Endothelial cell of hepatic sinusoid (primary cell): Measurements from ENCODE around the gene SPHKAP.
"Not testable (repeated sequence)": the region's sequence is repeated elsewhere in the genome, so short reads cannot be mapped to it uniquely, and the experiment has no call there.

Experiments
- in situ Hi-C: cut with HindIII; loops from 2 replicates; pipeline ENCODE4 v1.10.0; 2017; ENCODE audit warnings: low sequenced_read_pairs

Gene SPHKAP

DNA sequence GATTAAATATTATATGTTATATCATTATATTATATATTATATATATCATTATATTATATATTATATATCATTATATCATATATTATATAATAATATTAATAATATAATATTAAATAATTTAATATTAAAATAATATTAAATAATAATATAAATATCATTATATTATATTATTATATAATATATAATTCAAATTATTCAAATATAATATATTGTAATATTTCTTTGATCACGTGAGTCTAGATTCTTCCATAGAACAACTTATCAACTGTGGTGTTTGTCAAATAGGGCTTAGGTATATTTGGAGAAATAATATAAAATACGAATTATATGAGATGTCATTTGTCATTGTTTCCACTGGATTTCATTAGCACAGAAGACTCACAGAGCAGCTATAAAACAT is 77.3 kb downstream of the SPHKAP start:
- in situ Hi-C loops, result no loop called here

DNA sequence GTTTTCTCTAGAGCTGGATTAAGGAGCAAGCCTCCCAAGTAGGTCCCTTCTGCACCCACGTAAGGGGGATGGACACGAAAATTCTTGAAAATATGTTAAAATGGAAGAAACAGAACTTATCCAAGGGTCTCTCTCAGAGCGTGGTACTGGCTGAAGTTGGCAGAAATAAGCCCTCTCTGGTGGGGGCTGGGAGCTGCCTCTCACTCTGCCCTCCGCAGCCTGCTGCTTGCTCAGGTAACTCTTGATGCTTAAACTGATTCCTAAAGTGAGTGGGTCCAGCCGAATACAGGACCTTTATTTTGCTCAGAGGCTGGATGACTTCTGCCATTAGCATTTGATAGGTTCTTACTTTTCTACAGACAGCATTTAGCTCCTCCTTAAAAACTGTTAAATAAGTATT is 78.1 kb downstream of the SPHKAP start:
- in situ Hi-C loops, result no loop called here

DNA sequence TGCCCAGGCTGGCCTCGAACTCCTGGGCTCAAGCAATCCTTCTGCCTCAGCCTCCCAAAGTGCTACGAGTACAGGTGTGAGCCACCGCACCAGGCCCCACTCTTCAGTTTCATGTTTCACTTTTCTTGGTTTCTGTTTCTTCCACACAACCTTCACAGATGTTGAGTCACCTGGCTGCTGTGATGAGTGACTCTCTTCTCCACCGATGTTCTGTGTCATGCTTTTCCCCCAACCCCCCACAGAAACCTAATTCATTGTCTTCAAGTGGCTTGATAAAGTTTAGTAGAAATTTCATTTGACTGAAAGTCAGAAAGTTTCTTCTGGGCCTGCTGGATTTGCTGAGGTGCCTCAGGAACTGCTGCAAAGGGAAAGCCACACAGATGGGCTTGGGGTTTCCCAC is 78.5 kb downstream of the SPHKAP start:
- in situ Hi-C loops, result no loop called here

DNA sequence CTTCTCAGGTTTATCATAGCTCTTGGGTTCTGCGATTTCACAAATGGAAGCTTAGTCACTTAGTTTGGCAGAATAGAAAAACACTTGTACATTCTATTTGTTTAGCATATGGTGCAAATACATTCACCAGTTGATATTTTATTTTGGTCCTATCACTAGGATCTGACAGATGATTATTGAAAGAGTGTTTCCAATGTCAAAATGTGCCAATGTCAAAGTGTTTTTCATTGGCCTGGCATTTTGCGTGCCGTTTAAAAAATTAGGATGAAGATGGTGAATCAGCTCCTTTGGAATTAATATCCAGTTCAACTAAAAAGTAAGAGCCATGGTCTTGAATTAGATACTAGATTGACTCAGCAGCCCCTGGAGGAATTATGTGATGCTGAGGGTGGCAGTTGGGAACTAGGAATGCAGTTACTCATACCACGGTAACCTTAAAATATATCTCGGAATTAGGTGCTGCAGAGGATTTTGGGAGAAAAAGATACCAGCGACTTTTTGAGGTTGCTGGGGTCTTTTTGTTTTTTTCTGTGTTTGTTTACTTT is 87.0 kb downstream of the SPHKAP start:
- in situ Hi-C loops, result loop anchor here (5.0 kb wide), 1 partner anchor 37 kb away; no protein-coding TSS in a partner anchor

DNA sequence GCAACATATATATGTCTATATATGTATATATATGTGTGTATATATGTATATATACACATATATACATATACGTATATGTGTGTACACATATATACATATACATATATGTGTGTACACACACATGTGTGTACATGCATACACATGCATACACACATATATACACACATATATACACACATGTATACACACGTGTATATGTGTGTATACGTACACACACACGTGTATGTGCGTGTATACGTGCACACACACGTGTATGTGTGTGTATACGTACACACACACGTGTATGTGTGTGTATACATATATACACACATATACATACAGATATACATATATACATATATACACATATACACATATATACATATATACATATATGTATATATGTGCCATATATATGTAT is 89.4 kb downstream of the SPHKAP start:
- in situ Hi-C loops, result loop anchor here (5.0 kb wide), 1 partner anchor 35 kb away; no protein-coding TSS in a partner anchor

DNA sequence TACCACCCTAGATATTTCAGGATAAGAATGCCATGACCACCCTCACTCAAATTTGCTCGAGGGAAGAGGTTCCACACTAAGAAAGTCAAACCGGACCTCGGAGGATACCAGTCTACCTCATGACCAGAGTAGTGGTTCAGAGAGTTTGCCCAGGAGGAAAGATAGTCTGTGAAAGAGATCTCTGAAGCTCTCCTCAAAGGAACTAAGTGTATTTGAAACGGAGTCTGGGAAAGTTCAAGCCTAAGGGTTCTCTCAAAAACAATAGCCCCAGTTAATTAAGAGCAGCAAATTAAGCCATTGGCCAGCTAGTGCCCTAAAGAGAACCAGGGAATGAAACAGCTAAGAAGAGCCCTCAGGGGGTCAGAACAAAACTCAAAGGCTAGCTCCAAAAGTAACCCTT is 94.9 kb downstream of the SPHKAP start:
- in situ Hi-C loops, result loop anchor here (5.0 kb wide), 1 partner anchor 76 kb away; no protein-coding TSS in a partner anchor

DNA sequence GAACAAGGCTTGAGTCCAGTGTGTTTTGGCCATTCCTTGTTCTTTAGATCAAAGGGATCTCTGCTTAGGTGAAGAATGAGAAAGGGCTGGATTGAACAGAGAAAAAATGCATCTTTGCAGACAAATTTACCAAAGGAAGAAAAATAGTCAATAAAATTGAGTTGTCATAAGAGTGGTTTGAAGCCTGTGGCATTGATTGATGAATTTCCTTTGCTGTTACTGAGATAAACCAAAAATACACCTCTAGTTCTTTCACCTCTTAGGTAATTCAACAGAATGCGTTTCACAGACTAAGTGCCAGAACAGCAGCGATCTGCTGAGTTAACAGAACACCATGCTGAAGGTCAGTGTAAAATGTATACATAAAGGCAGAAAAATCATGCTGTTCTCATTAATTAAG is 96.8 kb downstream of the SPHKAP start:
- in situ Hi-C loops, result loop anchor here (5.0 kb wide), 1 partner anchor 78 kb away; no protein-coding TSS in a partner anchor

DNA sequence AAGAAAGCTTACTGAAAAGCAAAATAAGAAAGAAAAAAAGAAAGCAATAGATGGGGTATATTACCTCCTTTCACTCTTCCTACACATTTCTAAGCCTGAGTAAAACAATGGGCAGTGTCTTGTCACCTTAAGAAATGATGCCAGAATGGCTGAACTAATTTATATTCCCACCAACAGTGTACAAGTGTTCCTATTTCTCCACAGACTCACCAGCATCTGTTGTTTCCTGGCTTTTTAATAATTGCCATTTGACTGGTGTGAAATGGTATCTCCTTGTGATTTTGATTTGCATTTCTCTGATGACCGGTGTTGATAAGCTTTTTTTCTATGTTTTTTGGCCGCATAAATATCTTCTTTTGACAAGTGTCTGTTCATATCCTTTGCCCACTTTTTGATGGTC is 98.4 kb downstream of the SPHKAP start:
- in situ Hi-C loops, result no loop called here

DNA sequence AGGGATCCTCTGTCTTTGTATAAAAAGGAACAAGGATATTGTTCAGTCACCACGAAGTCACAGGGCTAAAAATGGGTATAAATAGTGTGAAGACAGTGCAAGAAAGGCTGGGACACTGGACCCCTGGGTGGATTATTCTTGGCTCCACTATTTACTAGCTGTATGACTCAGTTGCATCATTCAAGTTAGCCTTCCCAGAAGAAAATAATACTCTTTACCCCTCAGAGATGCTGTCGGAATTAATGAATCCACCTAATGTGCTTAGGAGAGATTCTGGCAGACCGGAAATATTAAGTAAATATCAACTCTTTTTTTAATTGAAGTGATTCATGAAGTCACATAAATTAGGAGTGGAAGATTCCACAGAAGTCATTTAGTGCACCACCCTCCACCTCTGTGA is 98.9 kb downstream of the SPHKAP start:
- in situ Hi-C loops, result no loop called here

DNA sequence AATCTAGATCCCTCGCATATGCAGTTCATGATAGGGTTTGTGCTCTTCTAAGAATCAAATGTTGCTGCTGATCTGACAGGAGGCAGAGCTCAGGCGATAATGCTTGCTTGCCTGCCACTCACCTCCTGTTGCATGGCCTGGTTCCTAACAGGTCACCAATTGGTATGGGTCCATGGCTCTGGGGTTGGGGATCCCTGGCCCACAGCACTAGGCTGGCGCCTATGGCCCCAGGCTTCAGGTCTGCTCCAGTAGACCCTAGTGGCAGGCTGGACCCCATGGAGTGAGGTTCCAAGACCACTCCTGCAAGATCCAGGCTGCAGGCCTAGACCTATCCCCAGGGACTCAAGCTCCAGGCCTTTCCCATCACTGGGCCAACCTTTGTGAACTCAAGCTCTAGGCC is 102.3 kb downstream of the SPHKAP start:
- in situ Hi-C loops, result no loop called here

DNA sequence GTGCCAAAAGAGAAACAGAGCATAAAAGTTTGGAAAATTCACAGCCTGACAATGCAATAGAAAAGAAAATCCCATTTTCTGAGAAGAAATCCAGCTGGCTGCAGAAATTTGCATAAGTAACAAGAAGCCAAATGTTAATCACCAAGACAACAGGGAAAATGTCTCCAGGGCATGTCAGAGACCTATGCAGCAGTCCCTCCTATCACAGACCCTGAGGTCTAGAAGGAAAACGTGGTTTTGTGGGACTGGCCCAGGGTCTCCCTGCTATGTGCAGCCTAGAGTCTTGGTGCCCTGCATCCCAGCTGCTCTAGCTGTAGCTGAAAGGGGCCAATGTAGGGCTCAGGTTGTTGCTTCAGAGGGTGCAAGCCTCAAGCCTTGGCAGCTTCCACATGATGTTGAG is 104.8 kb downstream of the SPHKAP start:
- in situ Hi-C loops, result not testable (repeated sequence)

DNA sequence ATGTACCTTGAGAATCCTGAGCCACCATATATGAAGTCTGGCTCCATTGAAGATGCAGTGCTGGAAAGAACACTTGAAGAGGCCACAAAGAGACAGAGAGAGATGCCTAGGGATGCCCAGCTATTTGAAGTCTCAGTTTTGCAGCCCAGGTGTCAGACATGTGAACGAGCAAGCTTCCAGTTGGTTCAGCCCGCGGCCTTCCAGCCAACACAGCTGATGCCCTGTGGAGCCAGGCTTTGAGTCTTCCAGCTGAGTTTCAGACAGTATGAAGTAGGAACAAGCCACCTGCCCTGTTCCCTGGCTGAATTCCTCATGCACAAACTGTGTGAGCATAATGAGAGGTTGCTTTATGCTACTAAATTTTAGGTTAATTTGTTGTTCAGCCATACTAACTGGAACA is 108.8 kb downstream of the SPHKAP start:
- in situ Hi-C loops, result no loop called here

DNA sequence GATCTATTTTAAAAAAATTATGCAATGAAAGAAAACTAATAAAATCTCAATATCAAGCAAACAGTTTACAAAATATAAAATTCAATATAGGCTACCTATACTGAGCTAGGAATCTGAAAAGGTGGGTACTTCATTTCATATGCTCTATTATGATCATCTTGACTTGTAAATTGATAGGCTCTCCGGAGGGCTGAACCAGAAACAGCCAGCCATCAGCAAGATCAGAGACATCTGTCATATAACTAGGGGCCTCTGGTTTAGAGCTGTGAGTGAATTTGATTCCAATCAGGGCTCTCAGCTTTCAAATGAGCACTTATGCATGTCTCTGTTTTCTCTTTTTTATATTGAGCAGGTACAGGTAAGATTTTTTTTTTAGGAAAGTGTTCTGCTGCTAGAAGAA is 114.2 kb downstream of the SPHKAP start:
- in situ Hi-C loops, result loop anchor here (5.0 to 10.0 kb wide), 2 partner anchors 90 to 107 kb away; no protein-coding TSS in a partner anchor

DNA sequence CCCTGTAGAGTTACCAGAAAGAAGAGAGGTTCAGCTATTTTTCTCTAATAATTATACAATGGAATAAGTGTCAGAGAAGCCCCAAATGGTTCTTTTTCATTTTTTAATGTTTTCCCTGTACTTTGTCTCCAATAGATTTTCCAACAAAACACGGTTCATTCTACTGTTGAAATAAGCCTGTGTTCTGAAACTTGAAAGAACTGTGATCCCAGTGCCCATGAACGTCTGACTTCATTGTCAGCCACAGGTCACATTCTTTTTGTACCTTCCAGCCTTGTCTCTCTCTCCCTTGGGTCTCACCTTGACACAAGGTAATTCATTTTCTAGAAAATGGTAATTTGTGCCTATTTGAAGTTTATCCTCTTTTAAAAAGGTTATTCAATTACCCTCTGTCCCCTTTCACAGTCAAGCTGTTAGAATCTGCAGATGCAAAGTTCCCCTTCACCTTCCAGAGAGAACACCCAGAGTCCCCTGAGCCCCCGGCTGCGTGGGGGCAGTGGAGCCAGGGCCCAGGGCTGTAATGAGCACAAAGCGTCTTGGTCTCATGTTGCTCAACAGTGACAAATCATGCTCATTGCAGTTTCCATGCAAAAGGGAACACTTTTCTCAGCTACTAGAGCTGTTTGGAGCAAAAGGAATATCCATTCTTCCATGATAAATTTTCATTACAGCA is 115.2 kb downstream of the SPHKAP start:
- in situ Hi-C loops, result loop anchor here (5.0 to 10.0 kb wide), 2 partner anchors 89 to 109 kb away; no protein-coding TSS in a partner anchor

DNA sequence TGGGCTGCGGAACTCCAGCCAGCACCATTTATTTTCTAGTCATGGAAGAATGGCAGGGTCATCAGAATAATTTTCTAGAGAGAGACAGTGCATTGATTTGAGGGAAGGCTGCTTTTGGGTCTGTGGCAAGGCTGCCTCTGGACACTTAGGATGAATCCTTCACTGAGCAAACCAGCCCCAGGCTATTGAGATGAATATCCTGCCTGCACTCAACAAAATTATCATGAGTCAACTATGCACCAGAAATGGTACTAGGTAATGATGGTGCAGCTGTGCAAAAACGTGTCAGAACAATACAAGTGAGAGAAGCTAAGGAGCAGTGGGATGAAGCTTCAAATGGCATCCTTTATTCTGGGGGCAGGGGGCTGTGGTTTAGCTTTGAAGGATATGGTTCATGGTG is 115.8 kb downstream of the SPHKAP start:
- in situ Hi-C loops, result loop anchor here (5.0 to 10.0 kb wide), 2 partner anchors 88 to 109 kb away; no protein-coding TSS in a partner anchor

DNA sequence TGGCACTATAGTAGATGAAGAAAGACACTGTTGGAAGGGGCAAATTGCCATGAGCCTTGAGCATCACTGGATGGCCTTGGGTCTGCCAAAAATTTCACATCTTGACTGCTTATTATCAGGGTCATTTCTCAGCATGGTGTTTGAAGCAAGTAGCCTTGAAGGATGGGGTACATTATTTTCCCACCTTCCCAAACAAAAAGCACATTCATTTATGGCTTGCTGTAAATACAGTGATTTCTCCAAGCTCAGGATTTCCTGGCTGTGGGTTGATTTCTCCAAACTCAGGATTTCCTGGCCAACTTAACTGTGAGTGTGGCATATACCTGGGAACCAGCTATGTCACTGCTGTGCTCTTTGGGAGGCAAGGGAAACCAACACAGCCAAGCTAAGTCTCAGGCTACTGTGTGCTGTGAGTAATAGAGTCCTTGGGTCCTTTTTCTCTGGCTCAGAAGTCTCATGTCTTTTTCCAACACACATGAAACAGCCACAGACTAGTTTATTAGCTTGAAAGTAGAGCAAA is 116.6 kb downstream of the SPHKAP start:
- in situ Hi-C loops, result loop anchor here (5.0 to 10.0 kb wide), 2 partner anchors 88 to 110 kb away; no protein-coding TSS in a partner anchor

DNA sequence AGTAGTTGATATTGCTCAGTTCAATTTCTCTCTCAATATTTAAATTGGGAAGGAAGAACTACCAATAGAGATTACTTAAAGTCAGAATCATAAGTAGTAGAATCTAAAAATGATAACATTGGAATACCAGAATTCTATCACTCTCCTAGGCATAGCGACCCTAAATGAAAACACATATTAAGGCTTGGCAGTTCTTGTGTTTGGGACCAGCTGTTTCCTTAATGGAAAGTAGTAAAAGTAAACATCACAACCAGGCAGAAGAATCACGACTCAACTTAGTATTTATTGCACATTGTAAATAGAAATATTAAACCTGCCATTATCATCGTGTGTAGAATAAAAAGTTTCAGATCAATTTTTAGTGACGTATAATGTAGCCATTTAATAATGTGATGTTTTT is 117.5 kb downstream of the SPHKAP start:
- in situ Hi-C loops, result loop anchor here (10.0 kb wide), 1 partner anchor 111 kb away; no protein-coding TSS in a partner anchor

DNA sequence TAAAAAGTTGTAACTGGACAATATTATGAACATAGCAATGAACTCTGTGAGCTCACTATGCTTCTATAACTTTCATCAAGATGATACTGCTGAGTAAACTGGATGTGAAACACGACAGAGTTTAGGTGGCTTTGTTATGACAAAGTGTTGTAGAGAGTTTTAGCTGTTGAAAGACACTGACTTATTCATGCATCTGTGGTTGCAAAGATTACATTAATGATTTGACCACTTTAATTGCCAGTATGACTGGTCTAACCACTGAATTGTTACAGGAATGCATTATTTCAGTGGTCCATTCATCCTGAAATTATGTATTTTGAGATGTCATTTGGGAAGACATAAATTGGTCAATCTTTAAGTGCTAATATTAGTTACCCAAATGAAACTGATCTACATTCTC is 117.9 kb downstream of the SPHKAP start:
- in situ Hi-C loops, result loop anchor here (10.0 kb wide), 1 partner anchor 111 kb away; no protein-coding TSS in a partner anchor

DNA sequence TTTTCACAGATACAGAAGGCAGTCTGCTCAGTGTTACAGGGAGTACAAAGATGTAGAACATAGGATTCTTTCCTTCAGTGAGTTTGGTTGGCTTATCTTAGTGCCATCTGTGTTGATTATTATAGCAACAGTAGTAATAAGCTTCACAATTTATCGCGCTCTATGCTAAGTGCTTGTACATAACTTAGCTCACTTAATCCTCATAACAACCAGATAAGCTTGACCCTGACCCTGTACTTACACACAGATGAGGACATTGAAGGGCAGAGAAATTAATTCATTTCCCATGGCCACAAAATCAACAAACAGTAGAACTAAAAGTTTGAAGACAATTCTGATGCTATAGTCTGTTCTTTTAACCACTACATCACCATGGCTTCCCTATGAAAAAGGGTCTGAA is 121.8 kb downstream of the SPHKAP start:
- in situ Hi-C loops, result loop anchor here (5.0 to 10.0 kb wide), 2 partner anchors 33 to 115 kb away; no protein-coding TSS in a partner anchor

DNA sequence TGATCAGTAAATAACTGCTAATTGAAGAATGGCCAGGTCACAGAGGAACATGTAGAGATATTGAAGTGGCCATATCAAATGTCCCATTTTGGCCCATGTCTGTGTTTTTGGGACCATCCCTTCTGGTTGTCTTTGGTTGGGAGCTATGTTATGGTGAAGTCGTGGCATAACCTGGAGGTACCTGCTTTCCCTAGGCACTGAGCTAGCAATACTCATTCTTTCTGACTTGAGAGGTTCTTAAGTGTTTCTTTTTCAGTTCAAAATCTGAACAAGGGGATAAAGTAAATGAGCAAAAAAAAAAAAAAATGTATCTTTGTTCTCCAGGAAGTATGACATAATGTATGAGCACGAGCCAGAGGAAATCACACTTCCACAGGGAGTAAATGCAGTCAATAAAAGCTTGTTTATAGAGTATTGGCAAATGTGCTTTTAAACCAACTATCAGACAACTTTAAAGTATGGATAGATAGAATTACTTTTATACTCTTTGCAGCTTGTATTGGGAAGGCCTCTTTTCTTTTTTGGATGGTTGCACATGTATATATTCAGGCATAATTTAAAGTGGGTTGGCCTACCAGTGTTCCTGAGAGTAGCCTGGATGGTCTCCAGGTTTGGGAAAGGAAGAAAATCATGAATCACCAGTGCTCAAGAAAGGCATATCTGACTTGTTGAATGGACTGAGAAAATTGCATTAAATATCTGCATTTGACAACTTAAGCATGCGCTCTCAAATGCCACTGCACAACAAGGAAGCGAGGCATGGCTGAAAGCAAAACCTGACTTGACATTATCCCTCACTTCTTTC is 125.0 kb downstream of the SPHKAP start:
- in situ Hi-C loops, result loop anchor here (5.0 kb wide), 1 partner anchor 36 kb away; no protein-coding TSS in a partner anchor
